WERI-Rb-1 (cell line): ENCODE measurements around the gene C1QTNF5.
A peak's percentile ranks its signal among the peaks of the same experiment; 100 is the strongest.

Experiments used
- DNase-seq: peaks from one replicate; pipeline ENCODE4 v3.0.0-alpha.2; 2020
- H3K27ac ChIP-seq: fragments of 250-450 bp; sonication (Bioruptor Pico); 2 replicates; pipeline ENCODE4 v1.5.1; 2020; ENCODE audit warnings: mild to moderate bottlenecking, moderate library complexity
- H3K27me3 ChIP-seq: fragments of 250-450 bp; sonication (Bioruptor Pico); 2 replicates; pipeline ENCODE4 v1.5.1; 2021; ENCODE audit warnings: mild to moderate bottlenecking, low read depth, moderate library complexity; ENCODE audit not compliant: insufficient read depth, severe bottlenecking
- H3K36me3 ChIP-seq: fragments of 250-450 bp; sonication (Bioruptor Pico); 2 replicates; pipeline ENCODE4 v1.5.1; 2020; ENCODE audit warnings: mild to moderate bottlenecking, moderate library complexity
- H3K4me3 ChIP-seq: 2 replicates; pipeline ENCODE4 v1.5.1; 2011; ENCODE audit warnings: low read depth, mild to moderate bottlenecking, control low read depth, low read length
- H3K9me3 ChIP-seq: fragments of 250-450 bp; sonication (Bioruptor Pico); 2 replicates; pipeline ENCODE4 v1.5.1; 2021; ENCODE audit warnings: mild to moderate bottlenecking, moderate library complexity; ENCODE audit not compliant: severe bottlenecking
- CTCF ChIP-seq: IDR thresholded peaks from 2 replicates; pipeline ENCODE4 v1.5.1; 2011; ENCODE audit warnings: low read depth, mild to moderate bottlenecking, control low read depth, inconsistent platforms, low read length

Gene C1QTNF5

GRCh38 chr11:119310682-119311052, 30.0 kb downstream of the C1QTNF5 start:
- peaks cover 3% of the 10 kb centered on the region; the same call in 1 of the 2 replicates for H3K36me3 ChIP-seq
- no peak for DNase-seq
- TF ChIP-seq CTCF = no peak
- no peak overlapping the region for H3K4me3 ChIP-seq
- H3K27me3 ChIP-seq = peaks cover 1% of the 10 kb centered on the region
- H3K9me3 ChIP-seq = no peaks in the 10 kb centered on the region
- no peak overlapping the region for H3K27ac ChIP-seq

- Histone ChIP-seq H3K4me3 (no peak overlapping the region), H3K27me3 (no peaks in the 10 kb centered on the region), H3K9me3 (no peaks in the 10 kb centered on the region), H3K36me3 (peaks cover 3% of the 10 kb centered on the region; the same call in 1 of the 2 replicates), H3K27ac (no peak overlapping the region)
- no peak for TF ChIP-seq CTCF
- no peak for DNase-seq
These were observed 30.6 kb downstream of the C1QTNF5 start for GRCh38 chr11:119309953-119310681.

GRCh38 chr11:119309411-119309810, 31.3 kb downstream of the C1QTNF5 start:
- Histone ChIP-seq H3K9me3 (no peaks in the 10 kb centered on the region), H3K36me3 (peaks cover 3% of the 10 kb centered on the region; the same call in 1 of the 2 replicates), H3K27me3 (no peaks in the 10 kb centered on the region), H3K4me3 (no peak overlapping the region), H3K27ac (no peak overlapping the region)
- no peak for TF ChIP-seq CTCF
- no peak for DNase-seq

- no peak overlapping the region for H3K4me3 ChIP-seq
- peaks cover 3% of the 10 kb centered on the region; the same call in 1 of the 2 replicates for H3K36me3 ChIP-seq
- no peak for TF ChIP-seq CTCF
- H3K9me3 ChIP-seq = no peaks in the 10 kb centered on the region
- H3K27ac ChIP-seq = no peak overlapping the region
- H3K27me3 ChIP-seq = no peaks in the 10 kb centered on the region
- no peak for DNase-seq
These were observed 32.7 kb downstream of the C1QTNF5 start for GRCh38 chr11:119307974-119308373.

GRCh38 chr11:119307219-119307618, 33.5 kb downstream of the C1QTNF5 start:
- peak; percentile 60 for DNase-seq
- Histone ChIP-seq H3K36me3 (peaks cover 3% of the 10 kb centered on the region; the same call in 1 of the 2 replicates), H3K9me3 (no peaks in the 10 kb centered on the region), H3K27me3 (no peaks in the 10 kb centered on the region), H3K4me3 (no peak overlapping the region), H3K27ac (no peak overlapping the region)
- peak; percentile 50 for TF ChIP-seq CTCF
